ENCODE data around the gene CPNE9.

Gene CPNE9, protein sequence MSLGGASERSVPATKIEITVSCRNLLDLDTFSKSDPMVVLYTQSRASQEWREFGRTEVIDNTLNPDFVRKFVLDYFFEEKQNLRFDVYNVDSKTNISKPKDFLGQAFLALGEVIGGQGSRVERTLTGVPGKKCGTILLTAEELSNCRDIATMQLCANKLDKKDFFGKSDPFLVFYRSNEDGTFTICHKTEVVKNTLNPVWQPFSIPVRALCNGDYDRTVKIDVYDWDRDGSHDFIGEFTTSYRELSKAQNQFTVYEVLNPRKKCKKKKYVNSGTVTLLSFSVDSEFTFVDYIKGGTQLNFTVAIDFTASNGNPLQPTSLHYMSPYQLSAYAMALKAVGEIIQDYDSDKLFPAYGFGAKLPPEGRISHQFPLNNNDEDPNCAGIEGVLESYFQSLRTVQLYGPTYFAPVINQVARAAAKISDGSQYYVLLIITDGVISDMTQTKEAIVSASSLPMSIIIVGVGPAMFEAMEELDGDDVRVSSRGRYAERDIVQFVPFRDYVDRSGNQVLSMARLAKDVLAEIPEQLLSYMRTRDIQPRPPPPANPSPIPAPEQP

DNA sequence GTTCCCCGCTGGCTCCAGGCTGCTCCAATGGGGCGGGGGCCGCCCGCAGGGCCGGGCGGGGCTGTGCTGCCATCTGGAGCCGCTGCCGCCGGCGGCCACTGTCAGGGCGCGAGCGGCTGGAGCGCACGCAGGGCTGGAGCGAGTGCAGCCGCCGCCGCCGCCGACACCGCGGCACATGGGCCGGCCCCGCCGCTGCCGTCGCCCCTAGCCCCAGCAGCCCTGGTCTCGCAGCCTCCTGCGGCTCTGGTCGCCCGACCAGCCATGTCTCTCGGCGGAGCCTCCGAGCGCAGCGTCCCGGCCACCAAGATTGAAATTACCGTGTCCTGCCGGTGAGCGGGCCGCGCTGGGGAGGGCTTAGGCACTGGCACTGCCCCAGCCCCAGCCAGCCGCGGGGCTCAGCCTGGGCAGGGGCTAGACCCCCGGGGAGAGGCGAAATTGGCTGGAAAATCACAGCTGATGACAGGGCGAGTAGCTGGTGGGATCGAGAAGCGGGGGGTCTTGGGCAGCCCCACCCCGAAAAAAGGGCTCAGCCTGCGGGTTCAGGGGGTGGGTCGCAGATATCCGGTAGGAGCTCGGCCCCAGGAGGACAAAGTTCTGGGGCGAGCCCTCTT is at the start of gene CPNE9:
Gene CPNE9 (plus strand): TSS at position 98 of the 611 bp plus-strand sequence. CDS start 164 bp downstream, at position 262.
- DNase-seq (ENCODE audit: low read depth in 1 of 2, low spot score in 1 of 2): no peak

DNA sequence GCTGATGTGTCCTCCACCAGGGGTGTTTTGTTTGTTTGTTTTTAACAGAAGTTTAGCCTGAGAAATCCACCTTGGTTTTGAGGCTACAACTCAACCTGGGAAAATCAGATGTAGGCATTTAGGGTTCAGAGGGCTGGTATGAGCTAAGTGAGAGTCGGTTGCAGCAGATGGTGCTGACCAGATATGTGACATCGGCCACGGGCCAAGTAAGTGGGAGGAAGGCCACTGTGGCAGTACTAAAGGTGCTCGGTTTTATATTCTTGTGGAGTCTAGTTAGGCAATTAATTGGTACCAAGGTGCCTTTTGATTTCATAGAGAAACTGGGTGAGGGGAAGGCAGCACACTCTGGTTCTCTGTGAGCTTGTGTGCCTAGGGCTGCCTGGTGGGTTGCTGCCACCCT is 43.8 kb upstream of the CPNE9 start:
- DNase-seq (ENCODE audit: low read depth in 1 of 2, low spot score in 1 of 2): no peak

DNA sequence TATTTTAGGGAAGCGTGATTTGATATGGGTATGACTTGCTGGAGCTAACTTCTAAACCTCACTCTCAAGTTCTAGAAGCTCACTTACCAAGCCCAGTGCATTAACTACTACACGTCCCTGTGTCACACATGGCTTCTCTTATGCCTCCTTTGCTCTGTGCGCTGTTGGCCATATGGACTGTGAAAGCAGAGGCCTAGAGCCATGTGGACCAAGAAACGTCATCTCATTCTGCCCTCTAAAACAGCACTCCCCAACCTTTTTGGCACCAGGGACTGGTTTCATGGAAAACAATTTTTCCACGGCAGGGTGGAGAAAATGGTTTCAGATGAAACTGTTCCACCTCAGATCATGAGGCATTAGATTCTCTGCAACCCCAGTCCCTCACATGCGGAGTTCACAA is 42.7 kb upstream of the CPNE9 start:
- DNase-seq (ENCODE audit: low read depth in 1 of 2, low spot score in 1 of 2): no peak

DNA sequence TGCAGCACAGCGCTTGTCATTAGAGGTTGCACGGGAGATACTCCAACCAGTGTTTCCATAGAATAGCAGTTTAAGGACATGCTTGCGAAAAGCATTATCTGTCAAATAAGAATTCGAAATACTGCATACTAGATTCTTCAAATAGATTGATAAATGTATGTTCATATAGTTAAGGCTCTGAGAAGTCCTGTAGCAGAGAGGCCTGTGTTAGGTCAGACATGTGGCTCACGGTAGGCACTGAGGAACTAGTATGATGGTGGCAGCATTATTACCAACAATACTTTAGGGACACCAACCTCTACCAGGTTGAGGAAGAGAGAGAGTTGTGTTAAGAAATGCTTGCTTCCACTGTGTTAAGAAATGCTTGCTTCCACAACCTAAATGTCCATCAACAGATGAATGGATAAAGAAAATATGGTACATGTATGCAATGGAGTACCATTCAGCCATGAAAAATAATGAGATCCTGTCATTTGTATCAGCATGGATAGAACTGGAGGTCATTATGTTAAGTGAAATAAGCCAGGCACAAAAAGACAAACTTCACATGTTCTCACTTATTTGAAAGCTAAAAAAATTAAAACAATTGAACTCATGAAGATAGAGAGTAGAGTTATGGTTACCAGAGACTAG is 39.4 kb upstream of the CPNE9 start:
- DNase-seq (ENCODE audit: low read depth in 1 of 2, low spot score in 1 of 2): no peak

DNA sequence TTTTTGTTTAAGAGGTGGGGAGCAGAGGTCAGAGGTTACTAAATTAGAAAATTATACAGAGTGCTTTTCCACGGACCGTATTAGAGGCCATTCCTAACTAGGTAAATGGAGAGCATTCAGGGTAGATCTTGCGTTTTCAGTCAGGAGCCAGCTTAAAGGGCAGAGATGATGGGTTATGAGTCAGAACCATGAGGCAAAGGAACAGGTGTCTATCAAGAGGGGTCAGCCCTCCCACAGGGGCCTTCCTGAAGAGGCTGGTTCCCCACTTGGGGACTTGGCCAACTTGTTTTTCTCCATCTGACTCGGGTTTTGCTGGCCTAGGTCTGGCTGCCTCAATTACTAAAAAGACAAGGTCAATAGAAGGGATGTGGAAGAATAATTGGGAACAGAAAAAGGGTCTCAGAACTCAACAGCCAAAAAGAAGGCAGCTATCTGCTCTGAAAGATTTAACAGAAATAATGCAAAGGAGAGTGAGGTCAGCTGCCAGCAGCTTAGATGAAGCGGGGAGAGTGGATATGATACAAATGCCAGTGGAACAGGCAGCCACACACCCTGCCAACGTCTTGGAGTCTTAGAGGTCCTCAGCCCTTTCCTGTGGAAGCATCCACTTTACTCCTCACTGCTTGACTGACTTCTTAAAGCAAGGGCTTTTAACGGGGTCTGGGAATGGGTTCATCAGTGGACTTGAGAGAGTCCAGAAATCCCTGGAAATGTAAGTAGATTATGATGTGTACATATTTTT is 36.8 kb upstream of the CPNE9 start:
- no peak for DNase-seq (ENCODE audit: low read depth in 1 of 2, low spot score in 1 of 2)

DNA sequence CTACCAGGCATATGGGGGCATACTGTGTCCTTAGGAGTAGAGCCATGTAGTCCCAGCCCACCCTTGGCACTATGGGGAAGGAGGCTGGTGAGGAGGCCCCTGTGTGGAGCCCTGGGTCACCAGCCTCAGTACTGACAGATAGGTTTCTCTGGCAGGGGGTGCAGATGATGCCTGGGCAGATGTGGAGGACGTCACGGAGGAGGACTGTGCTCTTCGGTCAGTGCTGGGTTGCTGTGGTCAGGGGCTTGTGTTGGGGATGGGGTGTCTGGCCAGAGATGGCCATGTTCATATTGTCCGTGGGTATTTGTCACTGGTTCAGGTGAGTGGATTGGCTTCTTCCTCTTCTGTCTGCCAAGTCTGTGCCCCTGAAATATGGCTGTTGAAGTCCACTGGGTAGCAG is 34.4 kb upstream of the CPNE9 start:
- DNase-seq (ENCODE audit: low read depth in 1 of 2, low spot score in 1 of 2): no peak

DNA sequence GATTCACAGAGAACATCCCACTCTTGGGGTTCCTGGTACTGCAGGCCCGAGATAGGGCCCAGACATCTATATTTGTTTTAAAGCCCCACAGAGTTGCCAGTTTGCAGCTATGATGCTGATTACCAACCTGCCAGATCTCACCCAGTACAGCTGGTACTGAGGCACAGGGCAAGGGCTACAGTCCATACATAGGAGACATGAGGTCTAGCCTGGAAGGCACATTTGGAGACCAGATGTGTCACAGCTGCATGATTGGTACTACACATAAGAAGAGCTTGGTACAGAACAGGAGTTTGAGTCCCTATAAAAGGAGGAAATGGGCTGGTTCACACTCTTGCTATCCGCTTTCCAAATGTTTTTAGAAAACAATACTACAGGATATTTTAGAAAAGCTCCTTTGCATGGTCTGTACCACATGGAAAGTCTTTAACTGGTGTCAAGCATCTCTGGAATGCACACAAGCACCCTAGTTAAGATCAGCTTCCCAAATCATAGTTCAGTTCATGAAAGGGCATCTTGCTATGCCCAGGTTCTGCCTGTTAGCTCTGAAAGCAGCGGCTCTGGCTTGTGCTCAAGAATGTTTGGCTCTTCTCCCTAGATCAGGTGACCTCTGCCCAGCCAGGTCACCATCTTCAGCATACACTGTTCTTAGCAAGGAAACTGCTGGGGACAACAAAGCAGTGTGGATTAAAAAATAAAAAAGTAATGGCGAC is 33.8 kb upstream of the CPNE9 start:
- DNase-seq (ENCODE audit: low read depth in 1 of 2, low spot score in 1 of 2): no peak

DNA sequence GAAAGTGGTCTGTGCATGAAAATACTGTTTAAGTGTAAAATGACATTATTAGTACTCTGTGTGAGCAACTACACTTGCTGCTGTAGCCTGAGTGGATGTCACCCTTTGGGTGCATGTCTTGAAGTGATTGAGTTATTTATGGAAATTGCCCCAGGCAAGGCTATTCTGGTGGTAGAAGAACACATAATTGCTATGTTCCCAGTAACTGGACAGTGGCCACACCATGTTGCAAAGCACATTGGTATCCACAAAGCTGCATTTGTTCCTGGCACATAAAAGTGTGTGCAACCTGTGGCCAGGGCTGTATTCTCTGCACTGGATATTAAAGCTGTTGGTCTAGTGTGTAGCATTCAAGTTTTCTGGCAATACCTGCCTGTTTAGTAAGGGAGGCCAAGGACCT is 30.6 kb upstream of the CPNE9 start:
- DNase-seq (ENCODE audit: low read depth in 1 of 2, low spot score in 1 of 2): no peak

DNA sequence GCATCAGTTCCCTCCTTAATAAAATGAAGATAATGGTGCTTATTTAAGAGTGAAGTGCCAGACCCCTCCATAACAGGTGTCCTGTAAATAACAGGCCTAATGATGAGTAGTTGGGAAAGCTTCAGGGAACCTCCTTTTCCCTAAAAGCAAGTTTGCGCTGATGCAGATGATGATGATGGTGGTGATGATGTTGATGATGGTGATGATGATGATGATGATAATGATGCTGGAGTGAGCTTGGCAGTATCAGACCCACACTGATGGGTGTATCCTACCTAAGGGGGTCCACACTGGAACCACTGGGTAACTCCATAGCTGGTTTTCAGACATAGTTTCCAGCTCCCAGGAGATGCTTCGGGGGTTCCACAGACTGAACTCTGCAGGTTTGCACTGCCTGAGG is 29.9 kb upstream of the CPNE9 start:
- no peak for DNase-seq (ENCODE audit: low read depth in 1 of 2, low spot score in 1 of 2)

DNA sequence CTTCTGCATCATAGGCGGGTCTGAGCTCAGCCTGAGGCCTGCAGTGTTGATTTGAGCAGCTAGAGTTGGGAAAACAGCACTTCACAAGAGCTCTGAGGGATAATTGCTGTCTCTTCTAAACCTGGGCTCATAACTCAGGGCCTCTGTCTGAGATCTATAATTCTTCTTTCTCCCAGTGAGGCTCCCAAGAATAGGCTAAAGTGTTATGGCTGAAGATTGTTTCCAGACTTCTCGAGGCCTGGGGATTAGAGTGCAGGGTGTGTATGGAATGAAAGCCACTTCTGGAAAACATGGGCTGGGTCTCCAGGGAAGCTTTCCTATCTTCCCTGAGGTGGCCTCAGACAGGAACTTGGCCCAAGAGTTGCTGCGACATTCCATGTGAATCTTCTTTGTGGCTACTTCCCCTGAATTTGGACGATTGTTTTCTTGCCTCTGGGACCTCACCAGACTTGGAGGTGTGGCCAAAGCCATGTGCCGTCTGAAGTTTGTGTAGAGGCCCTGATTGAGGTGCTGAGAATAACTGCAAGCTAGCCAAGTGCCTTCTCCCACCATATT is 27.8 kb upstream of the CPNE9 start:
- no peak for DNase-seq (ENCODE audit: low read depth in 1 of 2, low spot score in 1 of 2)

DNA sequence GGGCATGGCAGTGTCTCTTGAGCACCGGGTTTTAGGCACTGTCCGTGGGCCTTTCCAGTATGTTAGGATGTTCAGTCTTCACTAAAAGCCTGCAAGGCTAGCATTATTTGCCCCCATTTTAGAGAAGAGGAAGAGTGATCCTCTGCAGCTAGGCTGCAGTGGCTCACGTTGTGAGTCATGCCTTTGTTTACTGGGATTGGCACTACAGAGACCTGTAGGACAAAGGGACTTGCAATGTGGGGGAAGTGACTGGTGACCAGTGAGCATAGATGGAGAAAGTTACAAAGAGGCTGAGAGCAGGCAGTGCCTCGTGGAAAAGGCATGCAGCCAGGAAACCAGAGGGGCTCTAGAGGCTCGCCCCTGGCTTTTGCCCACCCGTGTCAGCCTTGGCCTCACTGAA is 26.8 kb upstream of the CPNE9 start:
- DNase-seq (ENCODE audit: low read depth in 1 of 2, low spot score in 1 of 2): no peak

DNA sequence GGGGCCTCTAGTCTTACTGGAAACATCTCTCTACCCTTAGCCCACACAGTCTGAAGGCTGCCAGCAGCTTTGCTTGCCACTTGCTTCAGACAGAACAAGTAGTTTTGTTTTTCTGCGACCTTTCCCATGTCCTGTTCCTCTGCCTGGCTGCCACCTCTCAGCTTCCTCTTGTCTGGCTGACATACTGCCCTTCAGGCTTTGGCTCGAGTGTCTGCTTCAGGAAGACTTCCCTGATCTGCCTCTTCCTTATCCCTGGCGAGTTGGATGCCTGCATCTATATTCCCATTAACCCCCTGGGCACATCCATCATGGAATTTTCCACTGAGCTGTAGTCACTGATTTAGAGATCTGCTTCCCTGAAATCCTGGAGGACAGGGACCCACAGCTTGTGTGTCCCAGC is 25.1 kb upstream of the CPNE9 start:
- DNase-seq (ENCODE audit: low read depth in 1 of 2, low spot score in 1 of 2): no peak

DNA sequence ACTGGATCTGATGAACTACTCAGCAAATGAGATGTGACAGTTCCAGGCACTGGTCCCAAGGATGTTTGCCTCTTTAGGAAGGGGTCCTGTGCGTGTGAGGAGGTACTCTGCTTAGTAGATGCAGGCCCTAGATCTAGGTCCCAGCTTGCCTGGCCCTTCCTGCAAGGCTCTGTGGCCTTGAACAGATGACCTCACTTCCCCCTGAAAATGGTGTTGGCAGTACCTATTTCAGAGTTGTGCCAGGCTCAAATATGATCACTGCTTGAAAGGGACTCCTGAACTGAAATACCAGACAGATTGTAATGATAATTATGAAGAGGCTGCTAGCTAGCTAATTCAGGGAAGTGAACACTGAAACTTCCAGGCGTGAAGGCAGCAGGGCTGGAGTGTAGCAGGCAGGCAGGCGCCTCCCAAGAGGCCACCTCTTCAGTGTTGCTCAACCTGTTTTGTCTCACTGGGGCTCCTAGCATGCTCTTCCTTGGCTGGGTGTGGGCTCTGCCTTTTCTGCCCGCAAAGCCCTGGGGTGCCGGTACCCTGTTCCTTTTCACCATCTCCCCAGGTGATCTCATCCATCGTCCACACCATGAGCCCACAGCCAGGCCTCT is 24.1 kb upstream of the CPNE9 start:
- DNase-seq (ENCODE audit: low read depth in 1 of 2, low spot score in 1 of 2): no peak

DNA sequence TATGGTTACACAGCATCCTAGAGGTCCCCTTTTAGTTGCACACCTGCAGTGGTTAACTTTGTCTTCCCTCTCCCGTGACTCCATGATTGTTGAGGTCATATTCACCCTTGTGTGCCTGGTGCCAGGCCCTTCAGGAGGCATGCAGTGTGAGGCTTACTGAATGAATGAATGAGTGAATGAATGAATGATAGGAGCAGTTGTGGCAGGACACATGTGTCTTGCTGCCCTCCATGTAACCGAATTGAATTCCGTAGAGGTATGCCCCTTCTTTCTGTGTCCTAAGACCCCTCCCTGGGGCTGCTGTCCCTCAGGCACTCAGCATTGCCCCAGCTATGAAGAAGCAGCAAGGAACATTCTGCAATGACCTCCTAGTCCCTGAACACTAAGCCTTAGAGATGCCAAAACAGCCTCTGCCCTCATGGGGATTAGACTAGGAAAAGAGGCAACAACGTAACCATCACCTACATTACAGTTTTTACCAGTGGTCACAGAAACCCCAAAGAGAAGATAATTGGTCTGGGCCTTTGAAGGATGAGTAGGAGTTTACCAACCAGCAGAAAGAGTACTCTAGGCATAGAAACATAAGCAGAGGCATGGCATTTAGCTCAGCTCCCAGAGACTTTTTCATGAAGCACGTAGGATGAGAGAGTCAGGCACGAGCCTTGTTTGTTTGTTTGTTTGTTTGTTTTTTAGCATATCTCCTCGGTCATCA is 22.5 kb upstream of the CPNE9 start:
- DNase-seq (ENCODE audit: low read depth in 1 of 2, low spot score in 1 of 2): no peak

DNA sequence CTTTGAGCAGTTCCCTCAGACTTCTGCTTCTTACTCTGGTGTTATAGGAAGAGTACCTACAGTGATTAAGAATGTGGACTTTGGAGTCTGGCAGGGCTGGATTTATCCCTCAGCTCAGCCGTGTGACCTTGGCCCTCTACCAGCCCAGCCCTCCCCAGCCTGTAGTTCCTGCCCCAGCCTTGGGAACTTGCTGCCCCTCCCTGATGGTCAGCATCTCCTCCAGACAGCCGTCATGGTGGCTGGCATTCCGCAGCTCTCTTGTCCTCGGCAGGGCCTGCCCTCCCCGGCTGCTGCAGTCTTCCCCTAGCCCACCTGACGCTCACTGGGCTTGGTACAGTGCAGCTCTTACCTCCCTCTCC is 21.9 kb upstream of the CPNE9 start:
- no peak for DNase-seq (ENCODE audit: low read depth in 1 of 2, low spot score in 1 of 2)

DNA sequence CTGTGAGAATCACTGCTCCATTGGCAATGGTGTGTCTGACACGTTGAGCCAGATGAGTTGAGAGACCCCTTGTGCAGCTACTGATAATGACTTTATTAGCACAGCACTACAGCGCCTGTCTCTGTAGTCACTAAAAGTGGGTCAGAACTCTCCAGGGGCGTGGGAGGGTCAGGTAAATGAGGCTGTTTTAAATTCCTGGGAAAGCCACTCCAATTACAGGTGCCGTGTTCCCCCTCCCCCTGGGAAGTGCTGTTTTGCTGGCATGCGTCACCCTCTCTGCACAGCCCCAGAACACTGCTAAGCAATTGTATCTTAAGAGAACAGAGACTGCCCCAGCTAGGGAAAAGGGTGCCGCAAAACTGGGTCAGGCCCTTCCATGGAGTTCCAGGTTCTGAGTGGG is 21.5 kb upstream of the CPNE9 start:
- DNase-seq (ENCODE audit: low read depth in 1 of 2, low spot score in 1 of 2): no peak

DNA sequence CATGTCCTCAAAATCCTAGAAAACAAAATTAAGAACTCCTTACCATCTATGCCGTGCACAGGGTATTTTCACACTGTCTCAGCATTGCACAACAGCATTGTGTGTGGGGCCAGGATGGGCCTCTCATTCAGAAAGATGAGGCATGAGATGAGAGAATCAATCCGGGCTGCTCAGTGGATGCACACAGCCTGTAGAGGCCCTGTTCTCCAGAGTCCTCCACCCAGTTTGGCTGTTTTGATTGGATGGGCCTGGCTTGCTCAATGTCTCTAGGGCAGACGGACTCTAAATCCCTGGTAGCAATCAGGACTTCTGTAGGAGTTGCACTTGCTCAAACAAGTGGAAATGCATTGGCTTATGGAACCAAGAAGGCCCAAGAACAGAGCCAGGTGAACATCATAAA is 20.2 kb upstream of the CPNE9 start:
- DNase-seq (ENCODE audit: low read depth in 1 of 2, low spot score in 1 of 2): no peak

DNA sequence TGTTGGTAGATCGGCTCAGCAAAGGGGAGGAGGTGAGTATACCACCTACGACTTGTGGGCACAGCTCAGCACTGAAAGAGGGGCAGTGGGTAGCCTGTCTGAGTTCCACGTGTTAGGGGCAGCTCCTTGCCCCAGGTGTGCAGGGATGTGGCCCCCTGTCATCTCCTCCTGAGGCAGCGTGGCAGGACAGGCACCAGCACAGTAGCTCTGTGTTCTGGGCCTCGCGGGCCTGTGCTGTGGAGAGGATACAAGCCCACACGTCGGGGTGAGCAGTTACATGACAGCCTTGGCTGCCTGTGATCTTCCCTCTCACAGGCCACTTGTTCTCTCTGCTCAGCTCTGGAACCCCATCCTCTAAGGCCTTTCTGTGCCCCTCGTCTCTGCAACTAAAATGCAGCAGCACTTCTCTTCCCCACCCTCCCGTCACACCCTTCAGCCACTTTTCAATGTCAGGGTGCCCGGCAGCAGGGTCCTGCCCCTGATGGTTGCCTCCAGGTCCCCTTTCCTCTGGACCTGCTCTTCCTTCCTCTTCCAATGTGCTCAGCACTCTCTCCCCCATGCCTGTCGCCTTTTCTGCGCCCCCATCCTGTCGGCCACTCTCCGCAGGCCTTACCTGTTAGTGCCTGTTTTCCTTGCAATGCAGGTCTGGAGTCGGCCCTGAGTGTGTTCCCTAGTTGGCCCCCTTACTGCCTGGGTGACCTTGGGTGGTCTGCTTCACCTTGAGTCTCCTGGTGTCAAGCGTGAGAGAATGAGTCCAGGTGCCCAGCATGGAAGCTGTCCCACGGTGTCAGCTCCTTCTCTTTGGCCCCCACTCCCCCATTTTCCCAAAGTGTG is 18.2 kb upstream of the CPNE9 start:
- DNase-seq (ENCODE audit: low read depth in 1 of 2, low spot score in 1 of 2): no peak

Data from stimulated activated CD4-positive, alpha-beta T cell treated with anti-CD3 and anti-CD28 coated beads, Interleukin-15, amount 100 ng/mL, for 1 hour (primary cell).